AG09309 (cell line): ENCODE data around the gene MACIR.

Experiments
- DNase-seq: peaks from one replicate; pipeline ENCODE4 v3.0.0-alpha.2; 2010; ENCODE audit warnings: low read depth
- H3K4me3 ChIP-seq: 2 replicates; pipeline ENCODE4 v1.5.1; 2011; ENCODE audit warnings: mild to moderate bottlenecking, low read depth, low read length, moderate library complexity; ENCODE audit not compliant: control insufficient read depth
- CTCF ChIP-seq: IDR thresholded peaks from 2 replicates; pipeline ENCODE4 v1.5.1; 2011; ENCODE audit warnings: mild to moderate bottlenecking, low read depth, low read length, inconsistent platforms; ENCODE audit not compliant: insufficient read depth, control insufficient read depth; ENCODE audit errors: missing control alignments

MACIR gene

DNA sequence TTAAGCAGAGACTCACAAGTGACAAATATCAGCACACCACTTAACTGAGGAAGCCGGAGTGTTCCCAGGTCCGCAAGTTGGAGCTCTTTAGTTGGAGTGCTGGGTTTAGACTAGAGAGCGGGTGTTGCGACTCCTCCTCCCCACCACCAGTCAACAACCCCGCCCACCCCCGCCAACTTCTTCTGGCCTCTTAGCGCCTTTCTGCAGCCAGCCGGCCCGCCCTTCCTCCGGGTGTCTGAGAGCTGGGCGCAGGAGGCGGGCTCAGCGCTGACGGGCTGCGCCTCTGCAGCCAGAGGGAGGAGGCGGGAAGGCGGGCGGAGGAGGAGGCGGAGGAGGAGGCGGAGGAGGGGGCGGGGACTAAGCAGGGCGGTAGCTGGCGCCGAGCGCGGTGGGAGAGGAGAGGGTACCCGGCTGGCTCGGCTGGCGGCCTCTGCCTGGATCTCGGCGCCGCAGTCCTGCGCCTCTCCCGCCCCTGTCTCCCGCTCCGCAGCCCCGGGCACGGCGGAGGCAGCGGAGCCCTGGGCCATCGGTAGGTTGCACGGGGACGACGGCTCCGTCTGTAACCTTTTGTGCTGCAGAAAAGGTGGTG lies at the start of gene MACIR:
Gene MACIR, plus strand, starts transcription at position 396 of the 589 bp plus-strand sequence. CDS start 17,157 bp downstream, outside the sequence.
- peak; percentile 92 for DNase-seq
- TF ChIP-seq CTCF, result no peak
- peak within 1 kb of the TSS; percentile 98 for H3K4me3 ChIP-seq

DNA sequence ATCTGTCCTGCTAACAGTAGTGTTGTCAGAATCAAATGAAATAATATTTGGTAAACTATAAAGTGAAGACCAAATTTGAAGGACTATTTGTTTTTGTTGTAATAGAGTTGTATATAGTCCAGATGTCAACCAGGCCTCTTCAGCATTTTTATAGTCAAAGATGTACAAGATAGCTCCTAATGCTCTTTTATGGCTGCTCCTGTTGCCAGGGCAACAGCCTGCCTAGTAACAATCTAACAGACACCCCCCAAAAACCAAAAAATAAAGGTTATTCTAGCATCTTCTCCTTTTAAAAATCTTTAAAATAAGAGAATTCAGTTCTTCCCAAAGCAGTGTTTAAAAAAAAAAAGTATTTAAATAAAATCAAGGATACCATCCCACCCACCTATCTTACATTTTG lies 49.5 kb upstream of the MACIR start:
- no peak for TF ChIP-seq CTCF
- no peak for DNase-seq
- no peak overlapping the region for H3K4me3 ChIP-seq

DNA sequence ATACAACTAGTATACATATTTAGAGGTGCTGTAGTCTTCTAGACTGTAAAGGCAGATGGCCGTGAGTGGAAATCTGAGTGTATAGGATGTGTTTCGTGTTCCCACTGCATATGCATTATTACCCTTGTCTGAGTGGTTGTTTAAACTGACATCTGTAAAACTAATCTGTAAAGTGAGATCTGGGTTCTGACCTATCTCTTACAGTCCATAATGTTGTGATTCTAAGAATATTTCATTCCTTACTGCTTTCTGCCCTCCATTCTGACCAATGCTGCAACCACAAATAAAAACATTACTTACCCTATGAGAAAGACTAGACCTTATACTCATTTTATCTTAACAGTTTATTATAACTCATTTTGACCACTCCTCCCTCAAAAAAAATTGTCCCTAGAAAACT lies 47.6 kb upstream of the MACIR start:
- DNase-seq, result no peak
- H3K4me3 ChIP-seq, result no peak overlapping the region
- no peak for TF ChIP-seq CTCF

DNA sequence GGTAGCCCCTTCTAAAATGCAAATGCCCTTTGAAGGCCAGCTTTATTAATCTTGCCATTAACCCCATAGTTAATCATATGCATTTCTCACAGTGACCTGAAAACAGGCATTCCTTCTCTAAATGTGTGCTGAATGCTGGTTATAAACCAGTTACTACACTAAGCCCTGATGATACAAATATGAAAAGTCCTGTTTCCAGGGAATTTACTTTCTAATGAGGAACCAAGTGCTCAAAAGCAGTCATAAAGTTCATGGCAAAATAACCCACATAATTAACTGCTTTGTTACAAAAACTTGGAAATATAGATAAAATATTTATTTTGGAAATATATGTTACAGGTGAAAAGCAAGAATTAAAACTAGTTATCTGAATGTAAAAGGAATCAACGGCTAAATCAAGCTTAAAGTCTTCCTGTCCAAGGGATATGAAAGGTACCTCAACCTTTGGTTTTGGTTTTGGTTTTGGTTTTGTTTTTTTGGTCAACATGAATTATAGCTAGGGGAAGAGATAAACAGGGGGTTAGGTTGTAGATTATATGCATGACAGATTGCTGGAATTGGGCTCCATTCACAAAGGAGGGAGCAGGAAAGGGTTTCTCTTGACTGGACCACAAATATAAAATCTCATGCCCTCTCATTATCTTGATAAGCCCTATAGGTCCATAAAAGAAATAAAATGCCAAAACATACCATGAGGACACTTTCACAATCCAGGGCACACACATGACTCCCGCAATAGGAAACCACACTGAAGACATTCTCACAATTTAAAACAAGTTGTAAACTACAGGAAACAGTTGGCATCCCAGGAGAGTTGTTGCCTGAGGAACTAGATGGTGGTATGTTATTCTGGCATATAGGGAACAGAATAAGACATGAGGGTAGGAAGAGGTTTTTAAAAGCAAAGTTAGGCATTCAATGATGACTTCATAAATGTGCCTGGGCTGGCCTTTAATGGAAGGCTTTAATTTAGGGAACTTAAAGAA lies 46.7 kb upstream of the MACIR start:
- H3K4me3 ChIP-seq, result no peak overlapping the region
- no peak for TF ChIP-seq CTCF
- DNase-seq, result no peak

GRCh38 chr5:103216137-103216536 lies 42.4 kb upstream of the MACIR start:
- no peak for TF ChIP-seq CTCF
- no peak for DNase-seq
- H3K4me3 ChIP-seq, result no peak overlapping the region

GRCh38 chr5:103216697-103217096 lies 41.9 kb upstream of the MACIR start:
- TF ChIP-seq CTCF, result no peak
- no peak for DNase-seq
- H3K4me3 ChIP-seq, result no peak overlapping the region
